Neural progenitor cell (in vitro differentiated cells): ENCODE data around the gene DCST1. TPM values are rescaled to one million over a fixed set of nuclear protein-coding genes. Genes with fewer than 3 reads are reported as not detected.

Experiments used
- DNase-seq: peaks from one replicate; pipeline ENCODE4 v3.0.0-alpha.2; 2016; ENCODE audit warnings: low spot score
- H2AFZ ChIP-seq: fragments of 200-600 bp; sonication (generic); replicated peaks from 2 replicates; pipeline ENCODE4 v1.6.1; 2016; ENCODE audit warnings: antibody characterized with exemption
- H3F3A ChIP-seq: fragments of 200-600 bp; sonication (generic); 2 replicates; pipeline ENCODE4 v1.6.1; 2016; ENCODE audit warnings: antibody characterized with exemption, low read depth
- H3K27ac ChIP-seq: fragments of 200-600 bp; sonication (generic); 2 replicates; pipeline ENCODE4 v1.5.1; 2016; ENCODE audit warnings: mild to moderate bottlenecking
- H3K27me3 ChIP-seq: fragments of 200-600 bp; sonication (generic); 2 replicates; pipeline ENCODE4 v1.6.1; 2016; ENCODE audit warnings: mild to moderate bottlenecking, moderate library complexity
- H3K36me3 ChIP-seq: fragments of 200-600 bp; sonication (generic); 2 replicates; pipeline ENCODE4 v1.5.1; 2016
- H3K4me1 ChIP-seq: fragments of 200-600 bp; sonication (generic); 2 replicates; pipeline ENCODE4 v1.6.1; 2016; ENCODE audit warnings: mixed run types
- H3K4me2 ChIP-seq: fragments of 200-600 bp; sonication (generic); 2 replicates; pipeline ENCODE4 v1.6.1; 2016
- H3K4me3 ChIP-seq: fragments of 200-600 bp; sonication (generic); 2 replicates; pipeline ENCODE4 v1.5.1; 2016
- H3K79me2 ChIP-seq: fragments of 200-600 bp; sonication (generic); 2 replicates; pipeline ENCODE4 v1.6.1; 2016; ENCODE audit warnings: low read depth
- H3K9ac ChIP-seq: fragments of 200-600 bp; sonication (generic); 2 replicates; pipeline ENCODE4 v1.6.1; 2016
- H3K9me3 ChIP-seq: fragments of 200-600 bp; sonication (generic); 2 replicates; pipeline ENCODE4 v1.5.1; 2016; ENCODE audit warnings: low read depth
- H4K20me1 ChIP-seq: fragments of 200-600 bp; sonication (generic); 2 replicates; pipeline ENCODE4 v1.6.1; 2016; ENCODE audit warnings: low read depth
- H3K27ac Mint-ChIP-seq: 3 replicates; pipeline ENCODE4 v1.8.0; 2021; ENCODE audit warnings: mixed read lengths
- H3K27me3 Mint-ChIP-seq: 2 replicates; pipeline ENCODE4 v1.8.0; 2022; ENCODE audit warnings: low read depth, mild to moderate bottlenecking, inconsistent platforms, moderate library complexity, mixed read lengths; ENCODE audit not compliant: insufficient read depth
- H3K36me3 Mint-ChIP-seq: 3 replicates; pipeline ENCODE4 v1.8.0; 2021; ENCODE audit warnings: mixed read lengths
- H3K4me1 Mint-ChIP-seq: 3 replicates; pipeline ENCODE4 v1.8.0; 2021; ENCODE audit warnings: mixed read lengths
- H3K4me3 Mint-ChIP-seq: 3 replicates; pipeline ENCODE4 v1.8.0; 2021; ENCODE audit warnings: mild to moderate bottlenecking, moderate library complexity, mixed read lengths
- H3K9me3 Mint-ChIP-seq: 3 replicates; pipeline ENCODE4 v1.8.0; 2020; ENCODE audit warnings: mixed read lengths
- CTCF ChIP-seq: fragments of 200-600 bp; sonication (generic); IDR thresholded peaks from 2 replicates; pipeline ENCODE4 v1.5.1; 2017; ENCODE audit warnings: antibody characterized with exemption, mild to moderate bottlenecking
- EZH2 ChIP-seq: fragments of 200-600 bp; sonication (generic); IDR thresholded peaks from 2 replicates; pipeline ENCODE4 v1.6.1; 2017; ENCODE audit warnings: antibody characterized with exemption, mild to moderate bottlenecking, moderate library complexity
- EZH2phosphoT487 ChIP-seq: fragments of 200-600 bp; sonication (generic); IDR thresholded peaks from 2 replicates; pipeline ENCODE4 v1.6.1; 2017; ENCODE audit warnings: antibody characterized with exemption
- total RNA-seq: library from RNA; depleted of rRNA; stranded (reverse); fragments of >200 nt; gene quantifications from 2 replicates; pipeline ENCODE4 v1.2.3, GENCODE V29; 2015; ENCODE audit warnings: low replicate concordance

The DCST1 gene
- total RNA-seq, 1 donor from 2014 or later, result not detected

- Mint-ChIP-seq H3K36me3 (no peaks in the 10 kb centered on the region), H3K4me3 (no peak overlapping the region), H3K27ac (no peak overlapping the region), H3K4me1 (peaks cover 6% of the 10 kb centered on the region), H3K27me3 (peaks cover 5% of the 10 kb centered on the region), H3K9me3 (no peaks in the 10 kb centered on the region)
- no peak overlapping the region for H2AFZ ChIP-seq
- H3F3A ChIP-seq, result peaks cover 6% of the 10 kb centered on the region
- no peaks in the 10 kb centered on the region for H3K9me3 ChIP-seq
- H3K36me3 ChIP-seq, result no peaks in the 10 kb centered on the region
- H3K4me1 ChIP-seq, result peaks cover 4% of the 10 kb centered on the region
- TF ChIP-seq EZH2, result no peak
- TF ChIP-seq CTCF, result no peak
- no peak for TF ChIP-seq EZH2phosphoT487
- H4K20me1 ChIP-seq, result no peaks in the 10 kb centered on the region
- no peak overlapping the region for H3K27ac ChIP-seq
- H3K4me3 ChIP-seq, result no peak overlapping the region
- peaks cover 14% of the 10 kb centered on the region for H3K27me3 ChIP-seq
- no peak for DNase-seq
- no peak overlapping the region for H3K9ac ChIP-seq
- H3K4me2 ChIP-seq, result no peak overlapping the region
- no peaks in the 10 kb centered on the region for H3K79me2 ChIP-seq
Measured at GRCh38 chr1:155099331-155099730, 65.7 kb downstream of the DCST1 start.

Other genes starting within 250 kb of the DCST1 start
- gene KCNN3, start 163.5 kb upstream of the DCST1 start, total RNA-seq, result 4.3 and 4.7 TPM in 2 replicates
- 4.3 and 12.7 TPM in 2 replicates for gene PMVK, start 97.1 kb upstream of the DCST1 start, total RNA-seq
- 21.4 and 64.0 TPM in 2 replicates for gene PBXIP1, start 77.7 kb upstream of the DCST1 start, total RNA-seq
- 32.1 and 48.1 TPM in 2 replicates for gene PYGO2, start 72.0 kb upstream of the DCST1 start, total RNA-seq
- 69.0 and 86.5 TPM in 2 replicates for gene SHC1, start 63.1 kb upstream of the DCST1 start, total RNA-seq
- gene CKS1B, start 59.1 kb upstream of the DCST1 start, total RNA-seq, result 210 and 297 TPM in 2 replicates
- gene FLAD1, start 50.5 kb upstream of the DCST1 start, total RNA-seq, result 19.3 and 47.4 TPM in 2 replicates
- not detected in 2 replicates for gene LENEP, start 40.2 kb upstream of the DCST1 start, total RNA-seq
- gene ZBTB7B, start 31.0 kb upstream of the DCST1 start, total RNA-seq, result 4.7 and 15.7 TPM in 2 replicates
- 1.8 and 2.0 TPM in 2 replicates for gene DCST2, start within 50 bp of the DCST1 start, total RNA-seq
- 15.7 and 44.9 TPM in 2 replicates for gene ADAM15, start 17.5 kb downstream of the DCST1 start, total RNA-seq
- 10.7 and 18.4 TPM in 2 replicates for gene EFNA4, start 29.9 kb downstream of the DCST1 start, total RNA-seq
- 4.0 and 9.6 TPM in 2 replicates for gene EFNA3, start 45.0 kb downstream of the DCST1 start, total RNA-seq
- gene EFNA1, start 94.1 kb downstream of the DCST1 start, total RNA-seq, result 0.34 and 0.65 TPM in 2 replicates
- gene SLC50A1, start 102.0 kb downstream of the DCST1 start, total RNA-seq, result 14.4 and 29.0 TPM in 2 replicates
- gene DPM3, start 106.7 kb downstream of the DCST1 start, total RNA-seq, result 16.8 and 133 TPM in 2 replicates
- gene KRTCAP2, start 139.5 kb downstream of the DCST1 start, total RNA-seq, result 37.8 and 100 TPM in 2 replicates
- 3.9 and 10.2 TPM in 2 replicates for gene TRIM46, start 140.0 kb downstream of the DCST1 start, total RNA-seq
- gene THBS3, start 174.1 kb downstream of the DCST1 start, total RNA-seq, result 19.3 and 30.4 TPM in 2 replicates
- 25.6 and 46.5 TPM in 2 replicates for gene MTX1, start 174.9 kb downstream of the DCST1 start, total RNA-seq
- 4.8 and 14.9 TPM in 2 replicates for gene ENTREP3, start 221.7 kb downstream of the DCST1 start, total RNA-seq
- gene SCAMP3, start 228.5 kb downstream of the DCST1 start, total RNA-seq, result 21.8 and 44.8 TPM in 2 replicates
- gene CLK2, start 239.7 kb downstream of the DCST1 start, total RNA-seq, result 41.7 and 62.2 TPM in 2 replicates
- 1.9 and 5.9 TPM in 2 replicates for gene HCN3, start 243.6 kb downstream of the DCST1 start, total RNA-seq